GM11168 (cell line): ENCODE results near the gene RCBTB2.

Source experiments
- in situ Hi-C: fragments of 300-500 bp; cut with MboI; formaldehyde crosslinking; loops from one replicate; pipeline ENCODE4 v1.12.0; 2022; ENCODE audit warnings: low sequenced_read_pairs; ENCODE audit not compliant: unreplicated experiment

The RCBTB2 gene

GRCh38 chr13:48501705-48502104, 31.2 kb downstream of the RCBTB2 start:
- in situ Hi-C loops: loop anchor here (5.0 kb wide), 1 partner anchor 76 kb away; no protein-coding TSS in a partner anchor

GRCh38 chr13:48500652-48501197, 32.2 kb downstream of the RCBTB2 start:
- in situ Hi-C loops: loop anchor here (5.0 kb wide), 1 partner anchor 77 kb away; no protein-coding TSS in a partner anchor

DNA sequence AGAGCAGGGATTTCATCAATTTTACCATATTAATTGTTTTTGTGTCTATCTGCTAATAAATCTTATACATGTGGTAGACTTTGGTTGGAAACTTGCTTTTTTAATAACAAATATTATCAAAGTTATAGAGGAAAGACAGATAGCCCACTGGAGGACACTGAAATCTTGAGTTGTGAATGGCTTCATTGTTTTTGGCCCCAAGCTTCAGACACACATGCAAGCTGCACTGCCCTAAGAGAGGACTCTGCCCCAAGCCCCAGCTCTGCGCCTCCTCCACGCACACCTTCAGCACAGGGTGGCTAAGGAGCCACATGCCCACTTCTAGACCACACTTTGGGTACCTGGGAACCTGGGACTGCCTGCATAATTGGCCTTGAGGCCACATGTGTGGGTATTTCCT, 35.2 kb downstream of the RCBTB2 start:
- in situ Hi-C loops: no loop called here

GRCh38 chr13:48496271-48497161, 36.4 kb downstream of the RCBTB2 start:
- in situ Hi-C loops: no loop called here

GRCh38 chr13:48494874-48495273, 38.0 kb downstream of the RCBTB2 start:
- in situ Hi-C loops: no loop called here

DNA sequence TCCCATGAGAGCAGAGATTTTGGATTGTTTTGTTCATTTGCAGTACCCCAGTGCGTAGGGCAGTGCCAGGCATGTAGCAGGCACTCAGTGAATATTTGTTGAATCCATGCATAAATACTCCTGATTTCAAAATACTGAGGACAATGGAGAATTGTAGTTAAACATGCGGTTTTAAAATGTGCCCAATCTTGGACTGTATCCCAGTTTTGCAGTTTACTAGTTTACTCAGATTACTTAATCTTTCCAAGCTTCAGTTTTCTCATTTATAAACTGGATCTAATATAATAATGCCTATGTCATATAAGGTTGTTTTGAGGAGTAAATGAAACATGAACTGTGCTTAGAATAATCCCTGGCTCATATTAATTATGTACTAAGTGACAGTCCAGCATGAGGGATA, 39.0 kb downstream of the RCBTB2 start:
- in situ Hi-C loops: no loop called here

DNA sequence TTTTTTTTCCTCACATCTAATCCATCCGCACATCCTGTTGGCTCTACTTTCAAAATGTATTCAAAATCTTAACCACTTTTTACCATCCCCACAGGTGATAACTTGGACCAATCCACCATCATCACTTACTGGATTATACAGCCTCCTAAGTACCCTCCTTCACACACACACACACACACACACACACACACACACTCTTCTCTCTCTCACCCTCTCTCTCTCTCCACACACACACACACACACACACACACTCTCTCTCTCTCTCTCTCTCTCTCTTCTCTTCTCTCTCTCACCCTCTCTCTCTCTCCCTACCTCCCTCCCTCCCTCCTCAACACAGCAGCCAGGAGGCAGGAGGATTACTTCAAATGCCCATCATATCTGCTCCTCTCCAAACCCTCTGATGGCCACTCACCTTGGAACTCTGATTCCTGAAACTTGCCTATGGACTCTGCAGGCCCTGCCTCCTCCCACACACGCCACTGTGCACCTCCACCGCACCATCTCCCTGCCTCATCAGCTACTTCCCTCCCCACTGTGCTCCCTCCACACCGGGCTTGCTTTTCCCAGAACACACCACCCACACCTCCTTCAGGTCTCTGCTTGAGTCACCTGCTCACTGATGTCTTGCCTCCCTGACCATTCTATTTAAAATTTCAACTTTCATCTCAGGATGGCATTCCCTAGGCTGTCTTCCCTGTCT, 39.7 kb downstream of the RCBTB2 start:
- in situ Hi-C loops: no loop called here

DNA sequence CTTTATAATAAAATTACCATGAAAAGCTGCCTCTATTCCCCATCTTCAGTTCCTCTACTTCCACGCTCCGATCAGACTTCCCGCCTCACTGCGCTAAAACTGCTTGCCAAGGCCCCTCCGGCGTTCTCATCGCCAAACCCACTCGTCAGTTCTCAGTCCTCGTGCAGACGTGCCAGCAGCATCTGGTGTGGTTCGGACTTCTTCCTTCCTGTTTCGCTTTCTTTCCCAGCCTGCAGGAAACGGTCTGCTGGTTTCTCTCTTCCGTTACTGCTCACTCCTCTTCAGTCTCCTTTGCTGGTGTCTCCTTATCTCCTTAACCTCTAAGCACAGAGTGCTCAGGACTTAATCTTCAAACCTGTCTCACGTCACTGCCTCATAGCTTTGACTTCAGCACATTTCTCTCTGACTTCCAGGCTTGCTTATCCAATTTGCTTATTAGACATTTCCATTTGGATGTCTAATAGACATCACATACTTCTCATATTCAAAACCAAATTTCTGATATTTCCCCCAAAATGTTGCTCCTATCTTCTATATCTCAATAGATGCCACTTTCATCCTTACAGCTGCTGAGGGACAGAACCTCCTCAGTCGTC, 40.3 kb downstream of the RCBTB2 start:
- in situ Hi-C loops: no loop called here

GRCh38 chr13:48492096-48492440, 40.8 kb downstream of the RCBTB2 start:
- in situ Hi-C loops: no loop called here

DNA sequence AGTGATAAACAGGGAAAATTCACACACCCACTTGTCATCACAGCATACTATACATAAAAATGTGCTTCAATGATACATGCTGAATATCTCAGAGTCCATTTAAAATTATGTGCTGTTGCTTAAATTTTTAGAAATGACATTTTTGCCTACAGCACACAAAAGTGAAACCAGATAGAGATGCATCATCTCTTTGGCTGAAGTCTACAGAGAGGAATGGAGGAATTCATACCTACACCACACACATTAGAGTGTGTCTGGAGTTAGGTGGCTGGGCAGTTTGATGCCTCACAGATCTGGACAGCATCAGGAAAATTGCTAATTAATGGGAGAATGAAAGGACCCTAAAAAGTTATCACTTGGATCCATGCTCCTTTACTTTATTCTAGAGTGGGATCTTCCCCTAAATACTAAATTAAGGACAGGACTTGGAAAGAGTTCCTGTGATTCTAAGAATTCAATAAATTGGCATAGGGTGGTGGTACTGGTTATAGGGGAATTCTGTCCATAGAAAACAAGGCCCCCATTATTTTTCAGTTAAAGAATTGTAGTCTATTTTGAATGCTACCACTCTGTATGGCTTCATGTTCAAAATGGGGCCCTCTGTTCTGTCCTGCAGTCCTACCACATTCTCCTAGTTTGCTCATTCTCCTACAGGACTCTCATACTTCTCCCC, 41.3 kb downstream of the RCBTB2 start:
- in situ Hi-C loops: no loop called here

- in situ Hi-C loops: no loop called here
These were observed 42.6 kb downstream of the RCBTB2 start for GRCh38 chr13:48490241-48490640.

- in situ Hi-C loops: no loop called here
These were observed 43.2 kb downstream of the RCBTB2 start for GRCh38 chr13:48489666-48490065.

DNA sequence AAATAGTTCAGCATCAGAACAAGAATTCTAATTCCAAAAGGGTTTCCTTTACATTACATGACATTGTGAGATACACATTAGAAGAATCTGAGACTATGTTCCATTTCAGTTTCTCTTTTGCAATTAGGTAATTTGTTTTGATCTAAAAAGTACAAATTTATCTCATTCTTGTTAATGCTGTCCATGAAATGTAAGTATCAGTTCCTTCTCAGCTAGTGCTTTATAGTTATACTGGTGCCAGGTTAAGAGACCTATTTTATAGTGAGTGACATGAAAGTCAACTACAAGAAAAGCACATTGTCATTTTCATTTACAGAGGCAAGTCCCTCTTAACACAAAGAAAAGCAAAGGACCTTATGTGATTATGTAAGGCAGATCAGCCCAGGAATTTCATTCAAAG, 43.9 kb downstream of the RCBTB2 start:
- in situ Hi-C loops: no loop called here

DNA sequence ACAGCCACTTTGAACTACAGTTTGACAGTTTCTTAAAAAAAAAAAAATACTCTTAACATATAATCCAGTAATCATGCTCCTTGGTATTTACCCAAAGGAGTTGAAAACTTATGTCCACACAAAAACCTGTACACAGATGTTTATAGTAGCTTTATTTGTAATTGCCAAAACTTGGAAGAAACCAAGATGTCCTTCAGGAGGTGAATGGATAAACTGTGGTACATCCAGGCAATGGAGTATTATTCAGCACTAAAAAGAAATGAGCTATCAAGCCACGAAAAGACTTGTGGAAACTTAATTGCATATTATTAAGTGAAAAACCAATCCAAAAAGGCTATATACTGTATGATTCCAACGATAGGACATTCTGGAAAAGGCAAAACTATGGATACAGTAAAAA, 44.9 kb downstream of the RCBTB2 start:
- in situ Hi-C loops: no loop called here

GRCh38 chr13:48486836-48487235, 46.0 kb downstream of the RCBTB2 start:
- in situ Hi-C loops: no loop called here

DNA sequence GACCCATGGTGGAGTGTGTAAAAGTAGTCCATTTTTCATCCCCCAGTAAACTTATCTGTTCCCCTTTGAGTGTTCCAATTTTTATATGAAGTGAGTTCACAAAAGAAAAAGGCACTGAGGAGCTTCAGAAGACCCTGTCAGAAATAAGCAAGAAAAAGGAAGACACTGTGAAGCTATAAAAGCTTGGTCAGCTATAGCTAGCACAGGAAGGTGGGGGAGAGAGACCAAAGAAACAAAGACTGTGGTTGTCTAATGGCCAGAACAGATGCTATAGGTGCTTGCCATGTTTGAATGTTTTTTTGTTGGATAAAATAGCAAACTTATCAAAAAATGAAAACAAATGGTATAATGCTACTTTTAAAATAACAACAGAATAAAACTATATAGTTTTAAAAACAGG, 46.5 kb downstream of the RCBTB2 start:
- in situ Hi-C loops: no loop called here

GRCh38 chr13:48485432-48485831, 47.4 kb downstream of the RCBTB2 start:
- in situ Hi-C loops: no loop called here

GRCh38 chr13:48483575-48483974, 49.3 kb downstream of the RCBTB2 start:
- in situ Hi-C loops: no loop called here

DNA sequence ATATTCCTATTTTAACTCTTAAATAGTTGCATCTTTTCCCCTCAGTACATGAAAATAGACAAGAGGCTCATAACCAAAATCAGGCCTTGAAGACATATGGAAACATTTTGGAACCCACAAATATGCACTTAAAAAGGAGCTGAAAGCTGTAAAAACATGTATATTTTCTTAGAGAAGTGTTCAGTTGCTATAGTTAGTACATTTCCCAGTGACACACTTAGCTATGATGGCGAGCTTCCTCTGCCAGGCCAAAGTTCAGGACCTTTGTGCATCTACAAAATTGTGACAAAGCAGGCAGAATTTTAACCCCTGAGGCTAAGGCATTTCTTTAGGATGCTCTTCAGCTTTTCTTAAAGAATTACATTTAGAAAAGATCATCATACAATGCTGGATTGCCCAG, 54.5 kb downstream of the RCBTB2 start:
- in situ Hi-C loops: loop anchor here (10.0 kb wide), 1 partner anchor 286 kb away; no protein-coding TSS in a partner anchor

- in situ Hi-C loops: loop anchor here (10.0 kb wide), 1 partner anchor 287 kb away; no protein-coding TSS in a partner anchor
These were observed 55.6 kb downstream of the RCBTB2 start for GRCh38 chr13:48477191-48477855.
